K562 (cell line): Measurements from ENCODE around the gene TOMM40L. TPM values are rescaled to one million over a fixed set of nuclear protein-coding genes. Genes with fewer than 3 reads are reported as not detected.

Experiments
- CBFA2T2 ChIP-seq: fragments of 450-650 bp; conservative IDR thresholded peaks from 2 replicates; pipeline ENCODE4 v1.6.1; 2017; ENCODE audit warnings: mild to moderate bottlenecking
- DPF2 ChIP-seq: fragments of 450-650 bp; IDR thresholded peaks from 2 replicates; pipeline ENCODE4 v1.6.1; 2016
- JUN ChIP-seq, 2 experiments: sonication (generic) in 1 of 2; formaldehyde crosslinking in 1 of 2; IDR thresholded peaks; 2 replicates each; pipeline versions ENCODE4 v1.6.1 to v1.8.0; 2012 to 2022; ENCODE audit warnings: borderline replicate concordance in 2 of 2, mild to moderate bottlenecking in 2 of 2, improper control_type of control experiment in 1 of 2, low read depth in 1 of 2, low read length in 1 of 2, missing genetic modification reagents in 1 of 2
- JUNB ChIP-seq: fragments of 450-650 bp; formaldehyde crosslinking; conservative IDR thresholded peaks from 2 replicates; pipeline ENCODE4 v1.4.0; 2020; ENCODE audit warnings: mild to moderate bottlenecking
- NFE2 ChIP-seq: IDR thresholded peaks from 2 replicates; pipeline ENCODE4 v1.6.1; 2014; ENCODE audit warnings: antibody characterized with exemption, low read depth
- SMARCA4 ChIP-seq: fragments of 450-650 bp; IDR thresholded peaks from 2 replicates; pipeline ENCODE4 v1.6.1; 2016
- SMARCE1 ChIP-seq: fragments of 450-650 bp; IDR thresholded peaks from 2 replicates; pipeline ENCODE4 v1.7.1; 2016; ENCODE audit warnings: mild to moderate bottlenecking
- TCFL5 ChIP-seq: fragments of 250-450 bp; sonication (Bioruptor Pico); conservative IDR thresholded peaks from 2 replicates; pipeline ENCODE4 v1.6.1; 2021; ENCODE audit warnings: mild to moderate bottlenecking, moderate library complexity, matching md5 sums
- ZFP1 ChIP-seq: fragments of 450-650 bp; formaldehyde crosslinking; IDR thresholded peaks from 2 replicates; pipeline ENCODE4 v1.4.0; 2020; ENCODE audit warnings: mild to moderate bottlenecking, mixed read lengths
- ZNF121 ChIP-seq: sonication (generic); formaldehyde crosslinking; conservative IDR thresholded peaks from 2 replicates; pipeline ENCODE4 v1.8.0; 2022; ENCODE audit warnings: missing genetic modification reagents
- ZNF316 ChIP-seq: fragments of 450-650 bp; IDR thresholded peaks from 2 replicates; pipeline ENCODE4 v1.6.1; 2016
- polyA plus RNA-seq, 8 experiments: library from polyadenylated mRNA; depleted of rRNA in 4 of 8; stranded (reverse) in 5 of 8; unstranded in 3 of 8; fragments of >200 nt; fragmentation: Nextera tagmentation in 2 of 8; fragmentation: Illumina TruSeq in 1 of 8; extraction: Ambion mirVana in 2 of 8; extraction: Trizol in 1 of 8; gene quantifications; 2 replicates each; pipeline versions ENCODE4 v1.2.1 to v1.2.3, GENCODE V29; 2011 to 2014; ENCODE audit warnings: inconsistent platforms in 1 of 8, missing spikeins in 1 of 8
- total RNA-seq, 7 experiments: library from RNA; depleted of rRNA in 6 of 7; stranded (reverse); fragments of >200 nt in 6 of 7; fragmentation: Illumina TruSeq in 2 of 7; extraction: Trizol in 2 of 7; gene quantifications; 2 replicates each; pipeline versions ENCODE4 v1.2.1 to v1.2.3, GENCODE V29; 2011 to 2021; ENCODE audit warnings: low replicate concordance in 1 of 7
- TF ChIP-seq, protein P1 (sequence below): fragments of 450-650 bp; formaldehyde crosslinking; IDR thresholded peaks from 2 replicates; pipeline ENCODE4 v1.4.0; 2022; ENCODE audit warnings: mild to moderate bottlenecking, moderate library complexity
- TF ChIP-seq, protein P2 (sequence below): fragments of 150-350 bp; IDR thresholded peaks from 2 replicates; pipeline ENCODE4 v1.6.1; 2014; ENCODE audit warnings: low read depth, mild to moderate bottlenecking, low read length, borderline replicate concordance
- TF ChIP-seq, protein P3 (sequence below): fragments of 450-650 bp; IDR thresholded peaks from 2 replicates; pipeline ENCODE4 v1.6.1; 2016
- TF ChIP-seq, protein P4 (sequence below): fragments of 250-450 bp; sonication (Bioruptor Pico); IDR thresholded peaks from 2 replicates; pipeline ENCODE4 v1.8.0; 2021; ENCODE audit warnings: borderline replicate concordance, mild to moderate bottlenecking, moderate library complexity; ENCODE audit not compliant: poor library complexity, severe bottlenecking
- TF ChIP-seq, protein P5 (sequence below), 2 experiments: fragments of 450-650 bp in 1 of 2; sonication (generic) in 1 of 2; formaldehyde crosslinking in 1 of 2; IDR thresholded peaks in 1 of 2; conservative IDR thresholded peaks in 1 of 2; 2 replicates each; pipeline versions ENCODE4 v1.6.1 to v1.8.1; 2016 to 2023; ENCODE audit warnings: mild to moderate bottlenecking in 2 of 2, moderate library complexity in 2 of 2, inconsistent platforms in 1 of 2, missing genetic modification reagents in 1 of 2

Gene TOMM40L
- total and polyA plus RNA-seq, 9 of the 15 experiments (the other 6 are each of a cell fraction or from before 2014, with no cell fraction given), result 9.6 to 33.6 (median 25.2) TPM

DNA sequence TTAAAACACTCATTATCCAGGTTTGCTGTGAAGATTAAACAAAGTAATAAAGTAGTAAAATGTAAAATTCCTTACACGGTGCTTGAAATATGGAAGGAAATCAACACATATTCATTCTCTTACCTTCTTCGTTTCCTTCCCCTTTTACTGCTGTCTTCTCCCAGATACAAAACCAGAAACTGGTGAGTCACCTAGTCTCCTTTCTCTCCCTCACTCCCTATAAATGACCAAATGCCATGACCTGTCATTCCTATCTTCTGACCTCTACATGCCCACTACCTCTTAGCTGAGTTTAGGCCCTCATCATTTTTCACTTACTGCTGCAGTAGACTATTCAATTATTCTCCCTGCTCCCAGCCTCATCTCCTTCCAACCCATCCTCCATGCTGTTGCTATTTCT lies 16.5 kb downstream of the TOMM40L start (continued):
- TF ChIP-seq, protein P1, sequence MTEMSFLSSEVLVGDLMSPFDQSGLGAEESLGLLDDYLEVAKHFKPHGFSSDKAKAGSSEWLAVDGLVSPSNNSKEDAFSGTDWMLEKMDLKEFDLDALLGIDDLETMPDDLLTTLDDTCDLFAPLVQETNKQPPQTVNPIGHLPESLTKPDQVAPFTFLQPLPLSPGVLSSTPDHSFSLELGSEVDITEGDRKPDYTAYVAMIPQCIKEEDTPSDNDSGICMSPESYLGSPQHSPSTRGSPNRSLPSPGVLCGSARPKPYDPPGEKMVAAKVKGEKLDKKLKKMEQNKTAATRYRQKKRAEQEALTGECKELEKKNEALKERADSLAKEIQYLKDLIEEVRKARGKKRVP (CRISPR knock-in tag), result no peak
- TF ChIP-seq TCFL5 (CRISPR knock-in tag) (no peak), ZFP1 (CRISPR knock-in tag) (no peak), JUN (IDR thresholded peaks at IDR 0.05; ENCODE audit: borderline replicate concordance, low read depth, low read length) (peak; percentile 59; the same call in 1 of the 2 replicates), JUN (CRISPR knock-in tag; IDR thresholded peaks at IDR 0.05; ENCODE audit: borderline replicate concordance) (no peak), SMARCE1 (peak; percentile 55; the same call in 1 of the 2 replicates), SMARCA4 (peak; percentile 34; the same call in 1 of the 2 replicates), DPF2 (peak; percentile 38; the same call in 1 of the 2 replicates), CBFA2T2 (no peak), NFE2 (peak; percentile 44), ZNF121 (CRISPR knock-in tag) (no peak), ZNF316 (peak; percentile 35), JUNB (CRISPR knock-in tag) (no peak)
- TF ChIP-seq, protein P2, sequence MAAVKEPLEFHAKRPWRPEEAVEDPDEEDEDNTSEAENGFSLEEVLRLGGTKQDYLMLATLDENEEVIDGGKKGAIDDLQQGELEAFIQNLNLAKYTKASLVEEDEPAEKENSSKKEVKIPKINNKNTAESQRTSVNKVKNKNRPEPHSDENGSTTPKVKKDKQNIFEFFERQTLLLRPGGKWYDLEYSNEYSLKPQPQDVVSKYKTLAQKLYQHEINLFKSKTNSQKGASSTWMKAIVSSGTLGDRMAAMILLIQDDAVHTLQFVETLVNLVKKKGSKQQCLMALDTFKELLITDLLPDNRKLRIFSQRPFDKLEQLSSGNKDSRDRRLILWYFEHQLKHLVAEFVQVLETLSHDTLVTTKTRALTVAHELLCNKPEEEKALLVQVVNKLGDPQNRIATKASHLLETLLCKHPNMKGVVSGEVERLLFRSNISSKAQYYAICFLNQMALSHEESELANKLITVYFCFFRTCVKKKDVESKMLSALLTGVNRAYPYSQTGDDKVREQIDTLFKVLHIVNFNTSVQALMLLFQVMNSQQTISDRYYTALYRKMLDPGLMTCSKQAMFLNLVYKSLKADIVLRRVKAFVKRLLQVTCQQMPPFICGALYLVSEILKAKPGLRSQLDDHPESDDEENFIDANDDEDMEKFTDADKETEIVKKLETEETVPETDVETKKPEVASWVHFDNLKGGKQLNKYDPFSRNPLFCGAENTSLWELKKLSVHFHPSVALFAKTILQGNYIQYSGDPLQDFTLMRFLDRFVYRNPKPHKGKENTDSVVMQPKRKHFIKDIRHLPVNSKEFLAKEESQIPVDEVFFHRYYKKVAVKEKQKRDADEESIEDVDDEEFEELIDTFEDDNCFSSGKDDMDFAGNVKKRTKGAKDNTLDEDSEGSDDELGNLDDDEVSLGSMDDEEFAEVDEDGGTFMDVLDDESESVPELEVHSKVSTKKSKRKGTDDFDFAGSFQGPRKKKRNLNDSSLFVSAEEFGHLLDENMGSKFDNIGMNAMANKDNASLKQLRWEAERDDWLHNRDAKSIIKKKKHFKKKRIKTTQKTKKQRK, result no peak
- TF ChIP-seq, protein P3, sequence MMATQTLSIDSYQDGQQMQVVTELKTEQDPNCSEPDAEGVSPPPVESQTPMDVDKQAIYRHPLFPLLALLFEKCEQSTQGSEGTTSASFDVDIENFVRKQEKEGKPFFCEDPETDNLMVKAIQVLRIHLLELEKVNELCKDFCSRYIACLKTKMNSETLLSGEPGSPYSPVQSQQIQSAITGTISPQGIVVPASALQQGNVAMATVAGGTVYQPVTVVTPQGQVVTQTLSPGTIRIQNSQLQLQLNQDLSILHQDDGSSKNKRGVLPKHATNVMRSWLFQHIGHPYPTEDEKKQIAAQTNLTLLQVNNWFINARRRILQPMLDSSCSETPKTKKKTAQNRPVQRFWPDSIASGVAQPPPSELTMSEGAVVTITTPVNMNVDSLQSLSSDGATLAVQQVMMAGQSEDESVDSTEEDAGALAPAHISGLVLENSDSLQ, result peak; percentile 19; the same call in 1 of the 2 replicates
- TF ChIP-seq, protein P4, sequence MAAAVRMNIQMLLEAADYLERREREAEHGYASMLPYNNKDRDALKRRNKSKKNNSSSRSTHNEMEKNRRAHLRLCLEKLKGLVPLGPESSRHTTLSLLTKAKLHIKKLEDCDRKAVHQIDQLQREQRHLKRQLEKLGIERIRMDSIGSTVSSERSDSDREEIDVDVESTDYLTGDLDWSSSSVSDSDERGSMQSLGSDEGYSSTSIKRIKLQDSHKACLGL (CRISPR knock-in tag), result no peak
- TF ChIP-seq, protein P5, sequence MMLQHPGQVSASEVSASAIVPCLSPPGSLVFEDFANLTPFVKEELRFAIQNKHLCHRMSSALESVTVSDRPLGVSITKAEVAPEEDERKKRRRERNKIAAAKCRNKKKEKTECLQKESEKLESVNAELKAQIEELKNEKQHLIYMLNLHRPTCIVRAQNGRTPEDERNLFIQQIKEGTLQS (IDR thresholded peaks at IDR 0.05), result peak; percentile 74
- TF ChIP-seq, protein P5 (CRISPR knock-in tag; conservative IDR thresholded peaks at IDR 0.05), result no peak
